ENCODE data around the gene ASCL3. TPM values are rescaled to one million over a fixed set of nuclear protein-coding genes. Genes with fewer than 3 reads are reported as not detected.
"Not testable (repeated sequence)": the region's sequence is repeated elsewhere in the genome, so short reads cannot be mapped to it uniquely, and the experiment has no call there.

The ASCL3 gene
- polyA plus RNA-seq, 1 experiment: not detected

GRCh38 chr11:8899119-8899753 lies 43.6 kb downstream of the ASCL3 start:
- Histone ChIP-seq H3K4me3 (ENCODE audit: low read depth, low read length) (no peak overlapping the region), H3K36me3 (ENCODE audit: control insufficient read depth, insufficient read depth, low read length) (no peaks in the 10 kb centered on the region), H3K27me3 (ENCODE audit: control insufficient read depth, insufficient read depth, low read length) (no peaks in the 10 kb centered on the region)
- DNase-seq (ENCODE audit: low read depth): no peak
- CTCF ChIA-PET: interaction anchor here (0.6 kb wide), 1 partner anchor 85 kb away, joined by 4 read pairs; no protein-coding TSS in a partner anchor
- POLR2A ChIA-PET: no interaction called here
- no peak for TF ChIP-seq CTCF (IDR thresholded peaks at IDR 0.05; ENCODE audit: insufficient read depth, low read depth, low read length)

GRCh38 chr11:8891185-8891584 lies 51.6 kb downstream of the ASCL3 start:
- CTCF ChIA-PET; H3K36me3 ChIP-seq (ENCODE audit: control insufficient read depth, insufficient read depth, low read length); POLR2A ChIA-PET; H3K4me3 ChIP-seq (ENCODE audit: low read depth, low read length); DNase-seq (ENCODE audit: low read depth); H3K27me3 ChIP-seq (ENCODE audit: control insufficient read depth, insufficient read depth, low read length): not testable (repeated sequence)

Small RNA genes within 50 kb of the gene (small RNA-seq; reads per million reads assigned to genes)
- not detected for gene RF00019 (ENCODE audit: insufficient read length, low read depth, low replicate concordance)

Other genes with a start within 250 kb of the ASCL3 start
- 39.4 and 50.6 TPM in 2 replicates for gene AKIP1, start 31.8 kb downstream of the ASCL3 start, polyA plus RNA-seq (2011; rRNA removed)
- not detected in 2 replicates for gene C11orf16, start 10.1 kb downstream of the ASCL3 start, polyA plus RNA-seq (2011; rRNA removed)
- 24.6 and 46.4 TPM in 2 replicates for gene TMEM9B, start 21.4 kb upstream of the ASCL3 start, polyA plus RNA-seq (2011; rRNA removed)
- gene NRIP3, start 61.0 kb upstream of the ASCL3 start, polyA plus RNA-seq (2011; rRNA removed): 4.7 and 7.1 TPM in 2 replicates
- gene SCUBE2, start 148.6 kb upstream of the ASCL3 start, polyA plus RNA-seq (2011; rRNA removed): 1.4 and 2.0 TPM in 2 replicates

Data from BJ (cell line).